Endometrial microvascular endothelial cells (primary cell): ENCODE measurements around the gene BRD3OS. TPM values are rescaled to one million over a fixed set of nuclear protein-coding genes. Genes with fewer than 3 reads are reported as not detected.

ENCODE experiments used
- in situ Hi-C: cut with HindIII; loops from 2 replicates; pipeline ENCODE4 v1.10.0; 2017; ENCODE audit warnings: low sequenced_read_pairs, low pct_unique_long_range_greater_than_20kb; ENCODE audit errors: inconsistent ontology term
- total RNA-seq: library from RNA; depleted of rRNA; stranded (reverse); fragments of >200 nt; gene quantifications from one replicate; pipeline ENCODE4 v1.2.3, GENCODE V29; 2015; ENCODE audit errors: inconsistent ontology term

The BRD3OS gene
- total RNA-seq, 1 donor from 2014 or later = 18.4 TPM

- in situ Hi-C loops = no loop called here
These were observed 2.8 kb downstream of the BRD3OS start for GRCh38 chr9:134028076-134028475.

DNA sequence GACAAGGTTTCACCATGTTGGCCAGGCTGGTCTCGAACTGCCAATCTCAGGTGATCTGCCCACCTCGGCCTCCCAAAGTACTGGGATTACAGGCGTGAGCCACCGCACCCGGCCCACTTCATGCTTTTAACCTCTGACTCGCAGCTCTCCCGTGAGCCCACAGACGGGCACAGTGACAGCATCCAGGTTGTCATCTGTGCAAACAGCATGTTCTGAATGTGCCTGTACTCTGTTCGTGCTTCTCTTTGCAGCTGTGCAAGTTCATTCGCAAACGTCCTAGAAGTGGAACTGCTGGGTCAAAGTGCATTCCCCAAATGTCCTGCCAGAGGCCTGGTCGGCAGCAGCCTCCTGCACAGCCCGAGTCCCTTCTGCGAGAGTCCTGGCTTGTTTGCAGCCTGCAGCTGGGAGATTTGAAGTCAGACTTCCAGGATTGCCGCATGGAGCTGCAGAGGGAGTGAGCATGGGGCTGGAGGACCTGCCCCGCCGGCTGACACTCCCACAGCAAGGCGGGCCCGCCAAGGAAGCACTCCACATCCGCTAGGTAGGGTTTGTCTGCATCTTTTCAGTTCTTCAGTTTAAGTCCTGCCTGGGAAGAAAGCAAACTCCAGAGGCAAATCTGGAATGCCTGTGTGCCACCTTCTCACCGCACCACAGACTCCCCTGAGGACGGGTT, 3.4 kb downstream of the BRD3OS start:
- in situ Hi-C loops = no loop called here

GRCh38 chr9:134029248-134030226, 4.3 kb downstream of the BRD3OS start:
- in situ Hi-C loops = no loop called here

GRCh38 chr9:134030821-134031470, 5.7 kb downstream of the BRD3OS start:
- in situ Hi-C loops = no loop called here

DNA sequence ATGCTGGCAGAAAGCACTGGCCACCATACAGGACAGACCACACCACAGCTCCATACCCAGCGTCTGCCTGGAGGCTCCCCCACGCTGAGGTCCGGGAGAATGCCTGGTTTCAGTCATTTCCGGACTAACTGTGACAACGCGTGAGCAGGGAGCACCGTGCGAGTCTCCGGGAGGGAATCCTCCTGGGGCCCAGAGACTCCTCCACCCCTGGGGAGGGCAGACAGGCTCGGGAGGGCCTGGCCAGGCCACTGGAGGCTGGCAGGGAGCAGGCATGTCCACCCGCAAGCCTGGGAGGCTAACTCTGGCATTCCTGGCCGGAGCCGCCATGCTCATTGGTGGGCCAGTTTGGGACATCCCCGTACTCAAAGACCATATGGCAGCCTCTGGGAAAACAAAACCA, 6.5 kb downstream of the BRD3OS start:
- in situ Hi-C loops = no loop called here

DNA sequence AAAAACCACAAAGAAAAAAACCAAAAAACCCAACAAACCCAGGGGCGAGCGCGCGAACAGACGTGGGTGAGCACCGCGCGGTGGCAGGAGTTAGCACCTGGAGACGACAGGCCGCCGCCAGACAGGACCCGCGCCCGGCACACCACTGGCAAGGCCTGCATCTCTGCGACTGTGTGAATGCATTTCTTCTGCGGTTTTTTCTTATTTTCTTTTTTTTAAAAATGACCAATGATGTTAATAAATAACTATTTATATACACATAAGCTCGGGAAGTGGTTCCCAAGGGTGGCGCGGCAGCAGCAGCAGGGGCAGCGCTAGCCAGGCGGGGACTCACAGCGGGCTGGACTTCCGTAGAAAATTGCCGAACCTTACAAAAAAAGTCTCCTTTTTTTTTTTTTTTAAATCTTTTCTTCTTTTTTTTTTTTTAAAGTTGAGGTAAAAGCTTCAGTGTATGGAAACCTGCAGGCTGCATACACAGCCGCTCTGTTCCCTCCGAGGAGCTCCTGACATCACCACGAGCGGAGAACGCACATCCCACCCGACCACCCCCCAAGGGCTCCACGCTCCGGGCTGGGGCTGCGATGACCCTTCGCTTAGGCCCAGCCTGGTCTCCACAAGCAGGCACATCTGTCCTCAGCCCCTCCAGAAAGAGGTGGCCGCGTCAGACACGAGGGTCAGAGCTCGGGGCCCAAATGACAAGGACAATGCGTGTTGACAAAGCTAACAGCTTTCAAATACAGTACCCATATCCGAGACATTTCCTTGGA, 7.4 kb downstream of the BRD3OS start:
- in situ Hi-C loops = no loop called here

DNA sequence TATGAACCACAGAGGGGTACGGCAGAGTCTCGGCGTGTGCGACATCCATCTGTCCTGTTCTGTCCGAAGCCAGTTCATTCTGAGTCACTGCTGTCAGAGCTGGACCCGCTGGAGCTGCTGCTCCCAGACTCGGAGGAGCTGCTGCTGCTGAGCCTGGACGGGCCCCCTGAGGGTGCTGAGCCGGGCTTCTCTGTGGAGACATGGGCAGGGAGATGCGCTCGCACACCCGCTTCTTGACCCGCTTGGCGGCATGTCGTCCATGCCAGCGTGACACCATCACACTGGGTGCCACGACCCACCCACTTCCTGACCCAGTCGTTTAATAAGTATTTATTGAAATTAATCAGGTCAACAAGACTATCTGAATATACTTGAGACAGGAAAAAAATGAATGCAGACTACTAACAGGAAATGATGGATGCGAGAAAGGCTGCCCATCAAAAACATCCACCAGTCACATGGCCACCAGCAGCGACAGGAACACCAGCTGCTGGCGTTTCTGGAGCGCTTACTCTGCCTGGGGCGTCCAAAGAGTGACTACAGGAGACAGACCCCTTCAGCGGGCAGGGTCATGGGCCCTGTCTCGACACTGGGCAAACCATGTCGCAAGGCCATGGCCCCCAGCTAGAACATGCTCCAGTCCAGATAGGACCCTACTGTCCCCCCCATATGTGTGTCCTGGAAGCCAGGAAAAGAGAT, 8.4 kb downstream of the BRD3OS start:
- in situ Hi-C loops = no loop called here

- in situ Hi-C loops = no loop called here
These were observed 9.1 kb downstream of the BRD3OS start for GRCh38 chr9:134034215-134035040.

GRCh38 chr9:134035041-134036039, 10.1 kb downstream of the BRD3OS start:
- in situ Hi-C loops = no loop called here

GRCh38 chr9:134036130-134036529, 10.8 kb downstream of the BRD3OS start:
- in situ Hi-C loops = no loop called here

DNA sequence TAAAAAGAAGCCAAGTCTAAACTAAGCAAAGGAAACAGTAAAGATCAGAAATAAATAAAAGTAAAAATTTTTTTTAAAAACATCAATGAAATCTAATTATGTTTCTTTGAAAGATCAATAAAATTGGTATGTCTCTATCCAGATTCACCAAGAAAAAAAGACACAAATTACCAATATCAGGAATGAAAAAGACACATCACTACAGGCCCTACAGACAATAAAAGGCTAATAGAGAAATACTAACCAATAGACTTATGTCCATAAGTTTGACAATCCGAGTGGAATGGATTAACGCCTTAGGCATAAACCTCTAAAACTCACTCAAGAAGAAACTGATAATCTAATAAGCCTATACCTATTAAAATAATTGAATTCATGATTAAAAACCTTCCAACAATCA, 12.4 kb downstream of the BRD3OS start:
- in situ Hi-C loops = no loop called here

GRCh38 chr9:134039386-134040175, 14.3 kb downstream of the BRD3OS start:
- in situ Hi-C loops = no loop called here

GRCh38 chr9:134040176-134040565, 14.9 kb downstream of the BRD3OS start:
- in situ Hi-C loops = no loop called here

- in situ Hi-C loops = no loop called here
These were observed 15.7 kb downstream of the BRD3OS start for GRCh38 chr9:134040781-134041648.

DNA sequence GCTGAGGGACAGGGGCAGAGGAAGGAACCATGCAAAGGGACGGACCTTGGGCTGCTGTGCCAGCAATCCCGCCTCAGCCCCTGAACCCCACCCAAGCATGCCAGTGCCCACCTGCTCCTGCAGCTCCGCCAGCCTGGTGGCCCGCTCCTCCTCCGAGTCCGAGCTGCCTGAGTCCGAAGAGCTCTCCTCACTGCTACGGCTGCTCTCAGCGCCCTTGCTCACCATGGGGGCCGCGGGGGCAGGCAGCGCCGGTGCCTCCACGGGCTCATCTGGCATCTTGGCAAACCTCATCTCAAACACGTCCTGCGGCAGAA, 16.3 kb downstream of the BRD3OS start:
- in situ Hi-C loops = no loop called here
